HEK293 (cell line): ENCODE measurements around the gene SYNPO.

Experiments used
- CTCF ChIA-PET: fragments of 350-600 bp; formaldehyde crosslinking; extraction: SDS; loops from one replicate; lab custom pipeline; 2021; ENCODE audit warnings: antibody characterized with exemption; lab: Yijun Ruan, JAX
- POLR2A ChIA-PET: fragments of 300-600 bp; formaldehyde crosslinking; extraction: SDS; loops from one replicate; lab custom pipeline; 2020; ENCODE audit warnings: antibody characterized with exemption, inconsistent platforms; lab: Yijun Ruan, JAX
- H3K27ac ChIP-seq: fragments of 200-500 bp; sonication (Bioruptor generic); 2 replicates; pipeline ENCODE4 v1.5.1; 2014; ENCODE audit warnings: low read depth, low read length, control low read depth, inconsistent platforms; ENCODE audit errors: extremely low read depth
- H3K36me3 ChIP-seq, 2 experiments: fragments of 200-500 bp in 1 of 2; sonication (Bioruptor generic) in 1 of 2; 1 replicate in 1 of 2; 2 replicates in 1 of 2; pipeline ENCODE4 v1.5.1; 2014 to 2017; ENCODE audit warnings: inconsistent platforms in 2 of 2, low read length in 2 of 2; ENCODE audit not compliant: control insufficient read depth in 2 of 2, insufficient read depth in 1 of 2
- H3K4me1 ChIP-seq: fragments of 200-500 bp; sonication (Bioruptor generic); 2 replicates; pipeline ENCODE4 v1.5.1; 2014; ENCODE audit warnings: mild to moderate bottlenecking, low read length, inconsistent platforms; ENCODE audit not compliant: control insufficient read depth, insufficient read depth
- H3K4me3 ChIP-seq: 2 replicates; pipeline ENCODE4 v1.5.1; 2011; ENCODE audit warnings: low read depth, mild to moderate bottlenecking, control low read depth, low read length, moderate library complexity
- H3K9me3 ChIP-seq: fragments of 200-500 bp; sonication (Bioruptor generic); 2 replicates; pipeline ENCODE4 v1.5.1; 2014; ENCODE audit warnings: low read depth, low read length, inconsistent platforms; ENCODE audit not compliant: control insufficient read depth, insufficient read depth
- GLIS1 ChIP-seq: fragments of 450-650 bp; formaldehyde crosslinking; IDR thresholded peaks from 2 replicates; pipeline ENCODE4 v1.5.1; 2016; ENCODE audit warnings: missing biosample characterization, missing genetic modification characterization
- MYNN ChIP-seq: fragments of 450-650 bp; formaldehyde crosslinking; IDR thresholded peaks from 2 replicates; pipeline ENCODE4 v1.5.1; 2016; ENCODE audit warnings: missing biosample characterization, missing genetic modification characterization, borderline replicate concordance
- PRDM10 ChIP-seq: fragments of 450-650 bp; formaldehyde crosslinking; IDR thresholded peaks from 2 replicates; pipeline ENCODE4 v1.5.1; 2016; ENCODE audit warnings: missing biosample characterization, missing genetic modification characterization
- WT1 ChIP-seq: fragments of 450-650 bp; formaldehyde crosslinking; IDR thresholded peaks from 2 replicates; pipeline ENCODE4 v1.5.1; 2016; ENCODE audit warnings: missing biosample characterization, missing genetic modification characterization
- ZNF169 ChIP-seq: fragments of 450-650 bp; formaldehyde crosslinking; IDR thresholded peaks from 2 replicates; pipeline ENCODE4 v1.5.1; 2016; ENCODE audit warnings: missing biosample characterization, missing genetic modification characterization
- ZNF18 ChIP-seq: fragments of 450-650 bp; formaldehyde crosslinking; IDR thresholded peaks from 2 replicates; pipeline ENCODE4 v1.5.1; 2016; ENCODE audit warnings: missing biosample characterization, missing genetic modification characterization
- ZNF2 ChIP-seq: fragments of 450-650 bp; formaldehyde crosslinking; IDR thresholded peaks from 2 replicates; pipeline ENCODE4 v1.5.1; 2016; ENCODE audit warnings: missing biosample characterization, missing genetic modification characterization
- ZNF202 ChIP-seq: fragments of 450-650 bp; formaldehyde crosslinking; IDR thresholded peaks from 2 replicates; pipeline ENCODE4 v1.5.1; 2016; ENCODE audit warnings: missing biosample characterization, missing genetic modification characterization, borderline replicate concordance
- ZNF341 ChIP-seq: fragments of 450-650 bp; formaldehyde crosslinking; IDR thresholded peaks from 2 replicates; pipeline ENCODE4; 2016; ENCODE audit warnings: low read depth, missing biosample characterization, missing genetic modification characterization
- ZNF354C ChIP-seq: fragments of 450-650 bp; formaldehyde crosslinking; IDR thresholded peaks from 2 replicates; pipeline ENCODE4 v1.5.1; 2016; ENCODE audit warnings: missing biosample characterization, missing genetic modification characterization, low read depth, borderline replicate concordance
- ZNF423 ChIP-seq: fragments of 450-650 bp; formaldehyde crosslinking; IDR thresholded peaks from 2 replicates; pipeline ENCODE4 v1.5.1; 2016; ENCODE audit warnings: missing biosample characterization, missing genetic modification characterization
- ZNF548 ChIP-seq: fragments of 450-650 bp; formaldehyde crosslinking; IDR thresholded peaks from 2 replicates; pipeline ENCODE4 v1.5.1; 2016; ENCODE audit warnings: missing biosample characterization, missing genetic modification characterization
- ZNF670 ChIP-seq: fragments of 450-650 bp; formaldehyde crosslinking; IDR thresholded peaks from 2 replicates; pipeline ENCODE4 v1.5.1; 2016; ENCODE audit warnings: missing biosample characterization, missing genetic modification characterization, low read depth
- ZNF692 ChIP-seq: fragments of 450-650 bp; formaldehyde crosslinking; IDR thresholded peaks from 2 replicates; pipeline ENCODE4 v1.5.1; 2016; ENCODE audit warnings: missing biosample characterization, missing genetic modification characterization
- ZNF704 ChIP-seq: fragments of 450-650 bp; formaldehyde crosslinking; IDR thresholded peaks from 2 replicates; pipeline ENCODE4 v1.5.1; 2016; ENCODE audit warnings: missing biosample characterization, missing genetic modification characterization
- ZSCAN18 ChIP-seq: fragments of 450-650 bp; formaldehyde crosslinking; IDR thresholded peaks from 2 replicates; pipeline ENCODE4 v1.5.1; 2016; ENCODE audit warnings: missing biosample characterization, missing genetic modification characterization

The SYNPO gene

GRCh38 chr5:150656191-150657132, 16.0 kb downstream of the SYNPO start (continued):
- no peak for TF ChIP-seq ZSCAN18 (tag by site-specific recombination)
- TF ChIP-seq ZNF423 (tag by site-specific recombination), result peak; percentile 35; the same call in 1 of the 2 replicates
- TF ChIP-seq ZNF548 (tag by site-specific recombination), result no peak
- no peak for TF ChIP-seq ZNF670 (tag by site-specific recombination)

GRCh38 chr5:150658121-150658520, 17.7 kb downstream of the SYNPO start:
- Histone ChIP-seq H3K4me3 (no peak overlapping the region), H3K4me1 (no peaks in the 10 kb centered on the region), H3K27ac (no peak overlapping the region), H3K36me3 (no peaks in the 10 kb centered on the region), H3K9me3 (no peaks in the 10 kb centered on the region)
- TF ChIP-seq PRDM10 (tag by site-specific recombination) (no peak), ZNF704 (tag by site-specific recombination) (no peak), ZNF354C (tag by site-specific recombination) (no peak), GLIS1 (no peak), MYNN (no peak), ZNF2 (tag by site-specific recombination) (no peak), ZNF18 (tag by site-specific recombination) (no peak), ZNF202 (no peak)
- CTCF ChIA-PET, result interaction anchor here (0.8 to 9.2 kb wide), 7 partner anchors 11 to 143 kb away, joined by 3 to 161 read pairs (median 5); partner anchors contain the start of gene RBM22
- POLR2A ChIA-PET, result interaction anchor here (0.5 to 2.7 kb wide), 5 partner anchors 15 to 98 kb away, joined by 3 to 13 read pairs (median 5); partner anchors contain the start of gene RBM22

- ChIA-PET POLR2A (interaction anchor here (0.6 to 2.7 kb wide), 2 partner anchors 22 to 42 kb away, joined by 4 to 13 read pairs; partner anchors contain the start of gene RBM22), CTCF (interaction anchor here (0.8 to 9.2 kb wide), 5 partner anchors 10 to 114 kb away, joined by 3 to 161 read pairs (median 9); partner anchors contain the start of gene RBM22)
- TF ChIP-seq WT1 (tag by site-specific recombination) (no peak), ZNF169 (tag by site-specific recombination) (no peak), ZNF692 (no peak), ZNF341 (tag by site-specific recombination) (peak; percentile 49)
Observed at GRCh38 chr5:150658699-150659265, 18.3 kb downstream of the SYNPO start.

More at GRCh38 chr5:150658699-150659265, 18.3 kb downstream of the SYNPO start:
- H3K36me3 ChIP-seq, result no peaks in the 10 kb centered on the region
- no peaks in the 10 kb centered on the region for H3K4me1 ChIP-seq
- H3K4me3 ChIP-seq, result no peak overlapping the region
- H3K9me3 ChIP-seq, result no peaks in the 10 kb centered on the region
- no peak overlapping the region for H3K27ac ChIP-seq
